ENCODE data around the gene BASP1. TPM values are rescaled to one million over a fixed set of nuclear protein-coding genes. Genes with fewer than 3 reads are reported as not detected.
"Not testable (repeated sequence)": the region's sequence is repeated elsewhere in the genome, so short reads cannot be mapped to it uniquely, and the experiment has no call there.

BASP1 gene
- total and polyA plus RNA-seq, 10 of the 15 experiments (the other 5 are each of a cell fraction or from before 2014, with no cell fraction given): 27.3 to 190 (median 102) TPM

GRCh38 chr5:17191574-17191973 lies 25.9 kb upstream of the BASP1 start:
- FAIRE-seq; in situ Hi-C loops (cut with MboI); ATAC-seq; intact Hi-C loops (cut with micrococcal nuclease; ENCODE audit: unreplicated experiment); H3K4me2 ChIP-seq (ENCODE audit: control insufficient read depth, insufficient read depth); H3K9me3 ChIP-seq (replicated peaks; ENCODE audit: control insufficient read depth, insufficient read depth, low read length); RAD21 ChIA-PET (ENCODE audit: unreplicated experiment); DNase-seq (ENCODE audit: low read depth, low spot score); H3K9ac ChIP-seq (ENCODE audit: control insufficient read depth, insufficient read depth, low read length); BruUV-seq (replicated peaks); H3K36me3 ChIP-seq (ENCODE audit: control insufficient read depth in 2 of 2, insufficient read depth in 2 of 2, low read length in 1 of 2); H3K4me3 ChIP-seq; H3K27ac ChIP-seq (ENCODE audit: control insufficient read depth, insufficient read depth); H3K79me2 ChIP-seq (ENCODE audit: control insufficient read depth, insufficient read depth, low read length); H4K20me1 ChIP-seq (ENCODE audit: control insufficient read depth, insufficient read depth); H3K4me1 ChIP-seq (ENCODE audit: control insufficient read depth, insufficient read depth, low read length); H3K27me3 ChIP-seq (replicated peaks in 1 of 2; ENCODE audit: control insufficient read depth in 2 of 2, insufficient read depth in 2 of 2, low read length in 1 of 2); H2AFZ ChIP-seq (ENCODE audit: control insufficient read depth, low read depth, low read length): not testable (repeated sequence)
- WGBS (ENCODE audit: insufficient coverage, insufficient replicate concordance, low lambda C conversion rate, missing lambda C conversion rate): 33% methylated on average over 10 of the region's 10 CpGs
- ChIA-PET SMC1A (ENCODE audit: uncharacterized antibody, unreplicated experiment) (interaction anchor here (0.8 to 1.5 kb wide), 2 partner anchors 347 to 1124 kb away, joined by 3 to 4 read pairs; no protein-coding TSS in a partner anchor), CTCF (interaction anchor here (0.7 to 4.3 kb wide), 10 partner anchors 12 to 1097 kb away, joined by 3 to 53 read pairs (median 4); no protein-coding TSS in a partner anchor), POLR2A (interaction anchor here (0.6 kb wide), 1 partner anchor 72 kb away, joined by 3 read pairs; no protein-coding TSS in a partner anchor)

- no peaks in the 10 kb centered on the region for H3K79me2 ChIP-seq (ENCODE audit: control insufficient read depth, insufficient read depth, low read length)
- ATAC-seq (no peak), DNase-seq (ENCODE audit: low read depth, low spot score) (no peak), FAIRE-seq (no peak)
- no peaks in the 10 kb centered on the region for H3K9me3 ChIP-seq (replicated peaks; ENCODE audit: control insufficient read depth, insufficient read depth, low read length)
- ChIA-PET SMC1A (ENCODE audit: uncharacterized antibody, unreplicated experiment) (interaction anchor here (1.5 kb wide), 1 partner anchor 1123 kb away, joined by 4 read pairs; no protein-coding TSS in a partner anchor), CTCF (interaction anchor here (1.6 to 4.3 kb wide), 3 partner anchors 12 to 399 kb away, joined by 3 to 53 read pairs (median 26); no protein-coding TSS in a partner anchor), POLR2A (interaction anchor here (0.6 to 0.7 kb wide), 3 partner anchors 73 to 768 kb away, joined by 3 to 7 read pairs (median 5); no protein-coding TSS in a partner anchor), RAD21 (ENCODE audit: unreplicated experiment) (no interaction called here)
- no peak overlapping the region for H3K4me3 ChIP-seq
- in situ Hi-C loops (cut with MboI) (no loop called here), intact Hi-C loops (cut with micrococcal nuclease; ENCODE audit: unreplicated experiment) (no loop called here)
- H3K4me2 ChIP-seq (ENCODE audit: control insufficient read depth, insufficient read depth): no peak overlapping the region
- no peak overlapping the region for H2AFZ ChIP-seq (ENCODE audit: control insufficient read depth, low read depth, low read length)
- no TSS peak for BruUV-seq (replicated peaks)
- no peaks in the 10 kb centered on the region for H4K20me1 ChIP-seq (ENCODE audit: control insufficient read depth, insufficient read depth)
- H3K4me1 ChIP-seq (ENCODE audit: control insufficient read depth, insufficient read depth, low read length): no peaks in the 10 kb centered on the region
- no peaks in the 10 kb centered on the region for H3K27me3 ChIP-seq (replicated peaks in 1 of 2; ENCODE audit: control insufficient read depth in 2 of 2, insufficient read depth in 2 of 2, low read length in 1 of 2)
- no peak overlapping the region for H3K27ac ChIP-seq (ENCODE audit: control insufficient read depth, insufficient read depth)
- no peak overlapping the region for H3K9ac ChIP-seq (ENCODE audit: control insufficient read depth, insufficient read depth, low read length)
- no peaks in the 10 kb centered on the region for H3K36me3 ChIP-seq (ENCODE audit: control insufficient read depth in 2 of 2, insufficient read depth in 2 of 2, low read length in 1 of 2)
- 0% methylated on average over 4 of the region's 5 CpGs for WGBS (ENCODE audit: insufficient coverage, insufficient replicate concordance, low lambda C conversion rate, missing lambda C conversion rate)
- TF ChIP-seq DPF2 (IDR thresholded peaks at IDR 0.05): no peak
- no peak for TF ChIP-seq SP1 (IDR thresholded peaks at IDR 0.05; ENCODE audit: low read depth, low read length)
- no peak for TF ChIP-seq RBBP5 (conservative IDR thresholded peaks at IDR 0.05)
- no peak for TF ChIP-seq CBX3 (IDR thresholded peaks at IDR 0.05; ENCODE audit: borderline replicate concordance, low read depth)
- TF ChIP-seq TCF7 (IDR thresholded peaks at IDR 0.05; ENCODE audit: borderline replicate concordance): no peak
- no peak for TF ChIP-seq BMI1 (IDR thresholded peaks at IDR 0.05; ENCODE audit: borderline replicate concordance)
- no peak for TF ChIP-seq ZNF592 (IDR thresholded peaks at IDR 0.05)
- no peak for TF ChIP-seq BCLAF1 (IDR thresholded peaks at IDR 0.05)
- TF ChIP-seq ETV6 (conservative IDR thresholded peaks at IDR 0.05 in 1 of 2, IDR thresholded peaks at IDR 0.05 in 1 of 2; ENCODE audit: borderline replicate concordance in 1 of 2, low read depth in 1 of 2): no peak
- no peak for TF ChIP-seq IRF4 (IDR thresholded peaks at IDR 0.05; ENCODE audit: low read depth, low read length)
- TF ChIP-seq RAD51 (IDR thresholded peaks at IDR 0.05): no peak
These were observed 25.2 kb upstream of the BASP1 start for GRCh38 chr5:17192191-17192590.
